Measurements from ENCODE around the gene RHNO1. TPM values are rescaled to one million over a fixed set of nuclear protein-coding genes. Genes with fewer than 3 reads are reported as not detected.

The RHNO1 gene
- total RNA-seq, 2 experiments from 2014 or later = 61.1 to 91.4 TPM

DNA sequence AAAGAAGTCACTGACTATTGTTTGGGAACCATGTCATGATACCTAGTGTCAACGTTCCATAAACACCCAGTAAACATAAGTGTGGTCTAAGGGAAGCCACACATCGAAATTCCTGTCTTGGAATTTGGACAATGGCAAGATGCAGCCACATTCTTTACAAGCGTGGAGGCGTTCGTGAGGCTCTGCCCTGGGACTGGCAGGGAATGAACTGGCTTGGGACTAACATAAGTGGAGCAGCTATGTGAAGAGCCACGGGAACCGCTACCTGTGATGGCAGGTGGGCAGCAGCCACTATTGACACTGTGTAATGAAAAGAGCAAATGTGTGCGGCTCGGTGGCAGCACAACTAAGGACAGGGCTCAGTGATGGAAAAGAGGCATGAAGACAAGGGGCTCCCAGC is 32.2 kb upstream of the RHNO1 start:
- Mint-ChIP-seq H3K4me1 (no peaks in the 10 kb centered on the region), H3K27me3 (no peaks in the 10 kb centered on the region), H3K4me3 (no peak overlapping the region), H3K27ac (no peak overlapping the region), H3K36me3 (ENCODE audit: low read depth) (peaks cover 15% of the 10 kb centered on the region), H3K9me3 (ENCODE audit: low read depth) (no peaks in the 10 kb centered on the region)
- intact Hi-C loops (cut with DNase I, micrococcal nuclease) = no loop called here
- DNase-seq (no peak), ATAC-seq (no peak)
- POLR2A ChIA-PET = no interaction called here
- CTCF ChIA-PET = interaction anchor here (1.0 to 1.8 kb wide), 3 partner anchors 9 to 189 kb away, joined by 3 to 6 read pairs (median 4); no protein-coding TSS in a partner anchor

DNA sequence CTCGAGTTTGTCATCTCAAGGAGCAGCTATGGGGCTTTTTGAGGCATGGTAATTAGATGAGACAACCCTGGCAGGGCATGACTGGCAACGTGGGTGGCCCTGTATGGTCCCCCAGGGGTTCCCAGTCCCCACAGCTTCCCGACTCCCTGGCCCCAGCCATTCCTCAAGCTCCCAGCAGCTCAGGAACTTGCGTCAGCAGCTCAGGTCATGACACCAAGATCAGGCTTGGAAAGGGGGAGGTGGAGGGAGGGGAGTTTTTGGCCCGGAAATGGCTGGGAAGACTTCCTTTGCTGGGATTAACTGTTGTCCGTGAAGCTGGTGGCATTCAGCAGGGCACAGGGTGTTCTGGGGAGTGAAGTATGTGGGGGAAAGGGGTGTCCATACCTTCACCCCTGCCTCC is 31.7 kb upstream of the RHNO1 start:
- Mint-ChIP-seq H3K36me3 (ENCODE audit: low read depth) (peaks cover 13% of the 10 kb centered on the region), H3K4me3 (no peak overlapping the region), H3K27me3 (no peaks in the 10 kb centered on the region), H3K9me3 (ENCODE audit: low read depth) (no peaks in the 10 kb centered on the region), H3K4me1 (no peaks in the 10 kb centered on the region), H3K27ac (no peak overlapping the region)
- ChIA-PET CTCF (interaction anchor here (1.0 to 1.8 kb wide), 4 partner anchors 9 to 189 kb away, joined by 3 to 6 read pairs (median 4); no protein-coding TSS in a partner anchor), POLR2A (no interaction called here)
- intact Hi-C loops (cut with DNase I, micrococcal nuclease) = no loop called here
- DNase-seq (no peak), ATAC-seq (no peak)

DNA sequence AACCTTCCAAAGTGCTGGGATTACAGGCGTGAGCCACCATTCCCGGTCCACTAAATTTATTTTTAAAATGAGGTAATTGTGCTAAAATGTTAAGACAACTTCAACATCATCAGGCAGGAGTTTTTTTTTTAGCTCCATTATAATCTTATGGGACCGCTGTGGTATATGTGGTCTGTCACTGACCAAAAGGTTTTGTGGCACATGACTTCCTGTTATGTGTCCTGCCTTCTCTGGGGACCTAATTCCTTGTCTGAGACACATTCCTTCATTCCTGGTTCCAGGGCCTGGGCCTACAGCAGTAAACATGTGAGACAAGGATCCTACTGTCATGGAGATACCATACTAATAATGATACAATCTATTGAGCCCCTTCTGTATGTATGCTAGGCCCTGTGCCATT is 25.1 kb upstream of the RHNO1 start:
- no peaks in the 10 kb centered on the region for H3K27me3 Mint-ChIP-seq
- intact Hi-C loops (cut with DNase I, micrococcal nuclease) = no loop called here
- no peak for ATAC-seq

DNA sequence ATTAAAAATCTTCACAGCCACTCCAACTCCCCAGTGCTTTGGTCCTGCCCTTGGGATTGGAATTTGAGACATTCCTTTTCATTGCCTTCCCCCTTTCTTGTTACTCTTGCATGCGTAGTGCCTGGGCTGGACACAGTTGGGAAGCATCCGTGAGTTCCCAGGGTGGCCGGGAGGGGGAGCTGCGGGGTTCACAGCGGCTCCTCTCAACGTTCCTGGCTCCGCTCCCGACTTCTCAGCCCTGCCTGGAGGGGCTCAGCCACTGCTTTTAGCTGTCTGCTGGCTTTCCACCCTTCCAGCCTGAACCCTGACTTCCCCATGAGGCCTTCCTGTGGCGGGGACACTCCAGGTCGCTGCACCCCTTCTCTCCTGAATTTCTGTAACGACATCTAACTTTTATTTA is 23.4 kb upstream of the RHNO1 start:
- POLR2A ChIA-PET = interaction anchor here (1.0 kb wide), 1 partner anchor 91 kb away, joined by 3 read pairs; no protein-coding TSS in a partner anchor
- H3K9me3 Mint-ChIP-seq (ENCODE audit: low read depth) = no peaks in the 10 kb centered on the region
- H3K4me3 Mint-ChIP-seq = no peak overlapping the region
- DNase-seq (peak; percentile 74), ATAC-seq (peak; percentile 78)
- peaks cover 3% of the 10 kb centered on the region for H3K4me1 Mint-ChIP-seq
- H3K27me3 Mint-ChIP-seq = no peaks in the 10 kb centered on the region
- H3K27ac Mint-ChIP-seq = no peak overlapping the region
- CTCF ChIA-PET = interaction anchor here (0.6 to 5.2 kb wide), 19 partner anchors 7 to 189 kb away, joined by 3 to 34 read pairs (median 4); partner anchors contain the start of genes FOXM1 and RHNO1
- intact Hi-C loops (cut with DNase I, micrococcal nuclease) = loop anchor here (1.0 kb wide), 2 partner anchors 91 to 188 kb away; no protein-coding TSS in a partner anchor
- peaks cover 10% of the 10 kb centered on the region for H3K36me3 Mint-ChIP-seq (ENCODE audit: low read depth)

More for the DNA sequence above, 25.1 kb upstream of the RHNO1 start:
- peaks cover 3% of the 10 kb centered on the region for H3K4me1 Mint-ChIP-seq
- H3K4me3 Mint-ChIP-seq = no peak overlapping the region
- no peak for DNase-seq
- H3K9me3 Mint-ChIP-seq (ENCODE audit: low read depth) = no peaks in the 10 kb centered on the region
- no peak overlapping the region for H3K27ac Mint-ChIP-seq
- CTCF ChIA-PET = interaction anchor here (0.8 to 5.2 kb wide), 2 partner anchors 92 to 190 kb away, joined by 3 to 34 read pairs; no protein-coding TSS in a partner anchor
- H3K36me3 Mint-ChIP-seq (ENCODE audit: low read depth) = peaks cover 11% of the 10 kb centered on the region
- POLR2A ChIA-PET = interaction anchor here (0.6 to 0.7 kb wide), 2 partner anchors 16 to 38 kb away, joined by 7 to 13 read pairs; no protein-coding TSS in a partner anchor

DNA sequence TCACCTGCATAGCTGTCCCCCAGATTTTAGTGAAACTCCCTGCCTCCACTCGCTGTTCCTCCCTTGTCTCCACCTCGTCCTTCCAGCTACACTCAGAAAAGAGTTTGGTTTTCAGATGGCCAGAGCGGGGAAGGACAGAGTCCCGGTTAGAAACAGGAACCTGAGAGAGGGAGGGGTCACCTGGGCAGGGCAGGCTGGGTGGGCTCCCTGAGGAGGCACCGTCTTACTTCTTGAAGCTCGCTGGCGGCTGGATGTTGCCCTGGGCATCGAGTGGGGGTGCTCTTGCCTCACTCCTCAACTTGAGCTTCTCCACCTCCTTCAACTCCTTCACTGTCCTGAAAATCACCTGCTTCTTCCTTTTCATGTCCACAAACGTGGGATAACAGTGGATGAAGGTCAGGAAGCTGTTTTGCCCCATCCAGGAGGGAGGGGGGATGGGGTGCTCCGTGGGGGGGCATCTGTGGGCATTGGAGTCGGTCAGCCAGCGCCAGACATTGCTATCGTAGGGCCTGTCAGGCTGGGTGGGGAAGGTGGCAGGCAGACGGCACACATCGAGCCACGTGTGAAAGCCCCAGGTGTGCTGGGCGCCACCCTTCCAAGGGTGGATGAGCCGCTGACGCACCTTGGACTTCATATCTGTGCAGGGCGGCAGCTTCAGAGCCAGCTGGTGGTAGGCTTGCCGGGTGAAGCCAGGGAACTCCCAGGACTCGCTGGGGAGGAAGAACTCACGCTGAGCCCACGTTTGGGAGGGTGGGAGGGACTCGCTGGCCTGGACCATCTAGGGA is 22.2 kb upstream of the RHNO1 start:
- POLR2A ChIA-PET = interaction anchor here (0.6 to 1.0 kb wide), 2 partner anchors 22 to 43 kb away, joined by 3 to 5 read pairs; partner anchors contain the start of genes FOXM1 and RHNO1
- H3K36me3 Mint-ChIP-seq (ENCODE audit: low read depth) = peaks cover 15% of the 10 kb centered on the region

DNA sequence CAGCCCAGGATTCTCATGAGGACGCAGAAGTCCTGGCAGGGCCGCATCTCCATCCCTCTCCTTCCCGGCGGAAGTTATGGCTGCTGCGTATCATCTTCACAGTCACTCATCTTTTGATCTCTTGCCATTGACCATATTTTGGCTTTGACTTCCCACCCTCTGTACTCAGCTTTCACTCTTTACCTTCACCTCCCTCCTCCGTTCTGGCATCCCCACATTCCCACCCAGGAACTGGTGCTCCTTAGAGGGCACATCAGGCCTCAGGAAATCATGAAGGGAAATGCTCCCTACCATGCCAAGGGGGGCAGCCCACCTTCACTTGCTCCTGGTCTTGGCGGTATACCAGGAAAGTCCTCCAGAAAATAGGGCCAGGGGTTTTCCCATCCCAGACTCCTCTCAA is 21.5 kb upstream of the RHNO1 start:
- Mint-ChIP-seq H3K27ac (no peak overlapping the region), H3K27me3 (no peaks in the 10 kb centered on the region), H3K9me3 (ENCODE audit: low read depth) (no peaks in the 10 kb centered on the region), H3K4me1 (peaks cover 3% of the 10 kb centered on the region), H3K36me3 (ENCODE audit: low read depth) (peaks cover 22% of the 10 kb centered on the region), H3K4me3 (no peak overlapping the region)
- ATAC-seq (no peak), DNase-seq (no peak)
- POLR2A ChIA-PET = interaction anchor here (0.6 kb wide), 1 partner anchor 12 kb away, joined by 5 read pairs; no protein-coding TSS in a partner anchor
- CTCF ChIA-PET = interaction anchor here (0.6 to 5.2 kb wide), 2 partner anchors 88 to 822 kb away, joined by 3 to 34 read pairs; no protein-coding TSS in a partner anchor
- intact Hi-C loops (cut with DNase I, micrococcal nuclease) = no loop called here

More for the DNA sequence above, 22.2 kb upstream of the RHNO1 start:
- DNase-seq = no peak
- intact Hi-C loops (cut with DNase I, micrococcal nuclease) = no loop called here
- Mint-ChIP-seq H3K9me3 (ENCODE audit: low read depth) (no peaks in the 10 kb centered on the region), H3K4me1 (peaks cover 3% of the 10 kb centered on the region), H3K27ac (no peak overlapping the region), H3K27me3 (no peaks in the 10 kb centered on the region), H3K4me3 (no peak overlapping the region)
- ATAC-seq = no peak
- CTCF ChIA-PET = interaction anchor here (0.5 to 5.2 kb wide), 16 partner anchors 7 to 217 kb away, joined by 3 to 34 read pairs (median 4); partner anchors contain the start of genes FOXM1 and RHNO1

DNA sequence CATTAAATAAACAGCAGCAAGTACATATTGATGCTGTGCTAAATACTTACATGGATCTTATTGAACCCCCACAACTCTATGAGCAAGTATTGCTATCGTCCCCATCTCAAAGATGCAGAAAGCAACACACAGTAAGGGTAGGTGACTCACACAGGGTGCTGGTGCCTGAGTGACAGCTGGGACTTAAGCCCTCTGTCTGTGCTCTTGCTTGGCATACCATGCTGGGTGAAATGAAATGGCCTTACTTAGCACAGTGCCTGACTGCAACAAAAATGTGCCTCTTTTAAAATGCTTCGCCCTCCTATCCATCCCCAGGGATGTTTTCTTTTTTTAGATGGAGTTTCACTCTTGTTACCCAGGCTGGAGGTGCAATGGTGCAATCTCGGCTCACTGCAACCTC is 21.0 kb upstream of the RHNO1 start:
- no peak for ATAC-seq
- CTCF ChIA-PET = interaction anchor here (0.6 to 5.2 kb wide), 4 partner anchors 10 to 822 kb away, joined by 3 to 34 read pairs (median 4); no protein-coding TSS in a partner anchor
- peaks cover 3% of the 10 kb centered on the region for H3K4me1 Mint-ChIP-seq
- intact Hi-C loops (cut with DNase I, micrococcal nuclease) = no loop called here
- no peak overlapping the region for H3K27ac Mint-ChIP-seq
- H3K36me3 Mint-ChIP-seq (ENCODE audit: low read depth) = peaks cover 22% of the 10 kb centered on the region
- DNase-seq = no peak
- H3K9me3 Mint-ChIP-seq (ENCODE audit: low read depth) = no peaks in the 10 kb centered on the region
- no peaks in the 10 kb centered on the region for H3K27me3 Mint-ChIP-seq
- no peak overlapping the region for H3K4me3 Mint-ChIP-seq
- POLR2A ChIA-PET = interaction anchor here (0.6 kb wide), 1 partner anchor 11 kb away, joined by 5 read pairs; no protein-coding TSS in a partner anchor

DNA sequence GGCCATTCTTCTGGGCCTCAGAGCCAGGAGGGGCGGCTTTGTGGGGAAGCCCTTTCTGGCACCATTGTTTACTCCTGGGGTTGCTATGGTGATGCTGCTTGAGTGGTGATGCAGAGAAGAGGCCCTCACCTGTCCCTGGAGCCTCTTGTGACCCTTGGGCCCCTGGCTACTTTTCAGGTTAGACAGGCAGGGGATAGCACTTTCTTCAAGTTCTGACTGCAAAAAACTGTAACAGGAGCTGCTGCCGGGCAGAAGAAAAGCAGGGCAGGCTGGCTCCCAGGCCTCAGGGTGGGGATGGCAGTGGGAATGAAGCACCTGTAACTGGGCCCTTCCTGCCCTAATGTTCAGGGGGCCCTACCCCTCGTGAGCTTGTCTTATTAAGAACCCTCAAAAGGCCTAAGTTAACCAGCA is 20.0 kb upstream of the RHNO1 start, which contains the start of gene TEX52:
Gene TEX52, minus strand, starts transcription at position 19 of the 411 bp plus-strand sequence. Its CDS starts 13 bp downstream, at position 6.
- CTCF ChIA-PET = interaction anchor here (0.6 to 1.2 kb wide), 4 partner anchors 9 to 573 kb away, joined by 3 to 4 read pairs (median 4); no protein-coding TSS in a partner anchor
- no peak within 1 kb of the TSS for H3K4me3 Mint-ChIP-seq
- no peak within 1 kb of the TSS for H3K27ac Mint-ChIP-seq
- H3K4me1 Mint-ChIP-seq = peaks cover 3% of the 10 kb centered on the region
- H3K27me3 Mint-ChIP-seq = no peaks in the 10 kb centered on the region
- ATAC-seq (peak; percentile 20), DNase-seq (no peak)
- peaks cover 29% of the 10 kb centered on the region for H3K36me3 Mint-ChIP-seq (ENCODE audit: low read depth)
- intact Hi-C loops (cut with DNase I, micrococcal nuclease) = no loop called here
- H3K9me3 Mint-ChIP-seq (ENCODE audit: low read depth) = no peaks in the 10 kb centered on the region
- POLR2A ChIA-PET = no interaction called here

DNA sequence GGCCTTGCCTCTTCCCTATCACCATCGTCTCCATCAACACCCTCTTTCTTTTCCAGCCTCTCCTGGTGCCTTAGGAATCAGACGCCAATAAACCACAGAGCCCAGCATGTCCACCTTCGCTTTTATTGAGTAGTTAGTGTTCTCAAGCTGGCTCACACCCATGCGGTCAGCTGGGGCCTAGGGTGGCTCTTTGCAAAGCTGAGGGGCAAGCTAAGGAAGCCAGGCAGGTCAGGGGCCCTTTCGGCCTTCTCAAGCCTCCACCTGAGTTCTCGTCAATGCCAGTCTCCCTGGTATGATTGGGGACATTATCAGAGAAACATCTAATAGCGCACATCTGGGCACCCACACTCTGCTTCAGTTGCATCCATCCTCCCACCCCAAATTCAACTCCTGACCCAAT is 19.4 kb upstream of the RHNO1 start:
- intact Hi-C loops (cut with DNase I, micrococcal nuclease) = no loop called here
- DNase-seq = no peak
- Mint-ChIP-seq H3K27me3 (no peaks in the 10 kb centered on the region), H3K4me3 (no peak overlapping the region), H3K4me1 (peaks cover 3% of the 10 kb centered on the region), H3K9me3 (ENCODE audit: low read depth) (no peaks in the 10 kb centered on the region), H3K27ac (no peak overlapping the region), H3K36me3 (ENCODE audit: low read depth) (peaks cover 31% of the 10 kb centered on the region)
- no peak for ATAC-seq
- CTCF ChIA-PET = interaction anchor here (0.6 to 1.0 kb wide), 2 partner anchors 185 to 574 kb away, joined by 3 to 4 read pairs; no protein-coding TSS in a partner anchor
- POLR2A ChIA-PET = no interaction called here

DNA sequence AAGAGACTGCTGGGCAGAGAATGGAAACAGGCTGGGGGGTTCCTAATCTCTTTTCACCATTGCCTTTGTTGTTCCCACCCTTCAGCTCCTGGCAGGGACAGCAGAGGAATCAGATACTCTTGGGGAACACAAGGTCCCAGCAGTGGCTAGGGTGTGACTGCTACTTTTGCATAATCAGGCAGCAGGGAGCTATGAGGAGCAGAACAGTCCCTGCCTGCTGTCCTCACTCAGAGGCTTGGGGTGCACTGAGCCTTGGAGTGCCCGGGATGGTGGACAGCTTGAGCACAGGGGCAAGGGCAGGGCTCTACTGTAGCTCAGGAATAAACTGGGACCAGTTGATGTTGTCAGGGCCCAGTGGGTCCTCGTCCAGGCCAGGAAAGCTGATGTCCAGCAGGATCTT is 18.7 kb upstream of the RHNO1 start:
- DNase-seq (no peak), ATAC-seq (no peak)
- H3K9me3 Mint-ChIP-seq (ENCODE audit: low read depth) = no peaks in the 10 kb centered on the region
- peaks cover 37% of the 10 kb centered on the region for H3K36me3 Mint-ChIP-seq (ENCODE audit: low read depth)
- H3K27ac Mint-ChIP-seq = no peak overlapping the region
- H3K27me3 Mint-ChIP-seq = no peaks in the 10 kb centered on the region
- H3K4me1 Mint-ChIP-seq = peaks cover 3% of the 10 kb centered on the region
- H3K4me3 Mint-ChIP-seq = no peak overlapping the region
- ChIA-PET POLR2A (no interaction called here), CTCF (interaction anchor here (0.7 to 1.3 kb wide), 4 partner anchors 15 to 185 kb away, joined by 3 to 4 read pairs (median 3); no protein-coding TSS in a partner anchor)
- intact Hi-C loops (cut with DNase I, micrococcal nuclease) = no loop called here

DNA sequence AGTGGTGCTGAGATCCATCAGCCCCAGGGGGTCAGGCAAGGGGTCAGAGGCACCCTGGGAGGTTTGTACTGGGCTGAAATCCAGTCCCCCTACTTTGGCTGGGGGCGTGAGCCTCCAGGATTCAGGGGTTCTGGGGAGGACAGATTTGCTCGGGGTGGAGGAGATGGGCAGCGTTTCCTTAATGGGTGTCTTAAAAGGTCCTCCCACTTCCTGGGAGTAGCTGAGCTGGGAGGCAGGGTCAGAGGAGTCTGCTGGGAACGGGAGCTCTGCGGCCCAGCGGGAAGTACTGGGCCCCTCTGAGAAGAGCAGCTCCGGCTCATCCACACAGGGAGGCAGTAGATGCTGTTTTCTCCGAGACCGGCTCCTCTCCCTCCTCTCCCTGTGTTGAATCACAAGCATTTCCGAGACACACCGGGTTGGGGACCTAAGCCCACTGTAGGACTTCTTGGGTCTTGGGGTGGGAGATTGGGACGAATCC is 18.0 kb upstream of the RHNO1 start:
- CTCF ChIA-PET = interaction anchor here (0.7 to 1.3 kb wide), 3 partner anchors 16 to 19 kb away, joined by 3 to 4 read pairs (median 3); no protein-coding TSS in a partner anchor

More for the DNA sequence above, 18.0 kb upstream of the RHNO1 start:
- POLR2A ChIA-PET = no interaction called here
- H3K27me3 Mint-ChIP-seq = no peaks in the 10 kb centered on the region
- H3K9me3 Mint-ChIP-seq (ENCODE audit: low read depth) = no peaks in the 10 kb centered on the region
- DNase-seq (no peak), ATAC-seq (no peak)
- no peak overlapping the region for H3K4me3 Mint-ChIP-seq
- no peaks in the 10 kb centered on the region for H3K4me1 Mint-ChIP-seq
- intact Hi-C loops (cut with DNase I, micrococcal nuclease) = no loop called here
- H3K27ac Mint-ChIP-seq = no peak overlapping the region
- peaks cover 41% of the 10 kb centered on the region for H3K36me3 Mint-ChIP-seq (ENCODE audit: low read depth)
